ENCODE measurements around the gene GOLIM4.

GOLIM4 gene

DNA sequence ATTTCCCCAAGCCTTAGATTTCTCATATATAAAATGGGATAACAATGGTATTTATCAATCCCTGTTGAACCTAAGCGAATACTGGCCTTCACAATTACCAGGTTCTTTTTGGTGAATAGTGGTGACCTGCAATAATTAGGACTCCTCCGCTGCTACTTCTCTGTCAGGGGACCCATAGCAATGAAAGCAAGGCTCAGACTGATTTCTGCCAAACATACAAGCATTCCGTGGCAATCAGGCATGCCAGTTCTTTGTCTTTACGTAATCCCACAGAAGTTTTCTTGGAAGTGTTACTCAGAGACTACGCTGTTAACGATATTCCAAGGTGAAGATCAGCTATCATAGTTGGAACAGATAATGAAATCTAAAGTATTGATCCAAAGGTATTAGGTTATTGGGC is 105.7 kb downstream of the GOLIM4 start:
- DNase-seq: no peak

DNA sequence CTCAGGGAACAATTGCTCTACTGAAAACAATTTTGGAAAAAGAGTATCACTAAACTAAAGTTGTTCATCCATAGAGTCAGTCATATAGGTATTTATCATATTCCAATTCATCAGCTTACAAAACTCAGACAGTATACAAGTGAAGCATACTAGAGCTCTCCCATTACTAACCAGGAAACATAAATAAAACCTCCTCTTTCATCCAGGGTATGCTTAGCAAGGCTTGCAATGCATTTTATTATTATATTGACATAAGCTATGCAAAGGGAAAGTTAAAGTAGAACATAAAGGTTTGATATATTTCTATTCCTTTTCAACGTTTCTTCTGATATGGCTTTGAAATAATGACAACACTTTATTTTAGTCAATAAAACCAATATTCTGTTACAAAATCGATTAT is 106.7 kb downstream of the GOLIM4 start:
- DNase-seq: no peak

GRCh38 chr3:167983583-167983982 is 112.1 kb downstream of the GOLIM4 start:
- DNase-seq: no peak

DNA sequence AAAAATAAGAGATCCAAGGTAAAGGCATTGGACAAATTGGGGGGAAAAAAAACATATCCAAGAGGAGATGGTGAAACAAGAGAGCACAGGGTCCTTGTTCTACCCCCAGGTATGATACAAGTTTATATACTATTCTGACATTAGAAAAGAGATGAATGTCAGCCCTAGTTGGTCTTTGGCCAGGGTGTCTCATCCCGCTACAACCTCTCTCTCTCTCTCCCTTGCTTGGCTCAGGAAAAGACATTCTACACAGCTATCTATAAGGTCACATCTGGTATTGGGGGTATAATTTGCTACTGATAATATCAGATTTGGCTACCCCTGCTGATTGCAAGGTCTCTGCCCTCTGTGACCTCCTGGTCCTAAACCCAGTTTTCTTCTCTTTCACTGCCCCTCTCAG is 117.2 kb downstream of the GOLIM4 start:
- DNase-seq: no peak

DNA sequence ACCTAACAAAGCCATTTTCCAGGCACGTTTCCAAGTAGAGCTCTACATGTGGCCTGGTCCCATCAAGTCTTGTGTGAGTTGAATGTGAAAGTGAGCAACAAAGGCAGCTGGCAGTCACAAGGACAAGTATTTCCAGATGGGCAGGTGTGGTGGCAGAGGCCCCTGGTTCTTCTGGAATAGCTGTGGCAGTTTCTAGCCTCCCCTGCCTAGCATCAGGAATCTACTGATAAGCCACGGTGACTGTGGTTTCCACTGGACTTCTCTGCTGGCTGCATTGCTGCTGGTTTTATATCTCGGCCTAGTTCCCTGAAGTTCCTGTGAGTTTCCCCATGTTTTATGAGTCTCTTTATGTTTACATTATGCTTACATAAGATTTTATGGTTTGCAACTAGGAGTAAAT is 117.7 kb downstream of the GOLIM4 start:
- no peak for DNase-seq

DNA sequence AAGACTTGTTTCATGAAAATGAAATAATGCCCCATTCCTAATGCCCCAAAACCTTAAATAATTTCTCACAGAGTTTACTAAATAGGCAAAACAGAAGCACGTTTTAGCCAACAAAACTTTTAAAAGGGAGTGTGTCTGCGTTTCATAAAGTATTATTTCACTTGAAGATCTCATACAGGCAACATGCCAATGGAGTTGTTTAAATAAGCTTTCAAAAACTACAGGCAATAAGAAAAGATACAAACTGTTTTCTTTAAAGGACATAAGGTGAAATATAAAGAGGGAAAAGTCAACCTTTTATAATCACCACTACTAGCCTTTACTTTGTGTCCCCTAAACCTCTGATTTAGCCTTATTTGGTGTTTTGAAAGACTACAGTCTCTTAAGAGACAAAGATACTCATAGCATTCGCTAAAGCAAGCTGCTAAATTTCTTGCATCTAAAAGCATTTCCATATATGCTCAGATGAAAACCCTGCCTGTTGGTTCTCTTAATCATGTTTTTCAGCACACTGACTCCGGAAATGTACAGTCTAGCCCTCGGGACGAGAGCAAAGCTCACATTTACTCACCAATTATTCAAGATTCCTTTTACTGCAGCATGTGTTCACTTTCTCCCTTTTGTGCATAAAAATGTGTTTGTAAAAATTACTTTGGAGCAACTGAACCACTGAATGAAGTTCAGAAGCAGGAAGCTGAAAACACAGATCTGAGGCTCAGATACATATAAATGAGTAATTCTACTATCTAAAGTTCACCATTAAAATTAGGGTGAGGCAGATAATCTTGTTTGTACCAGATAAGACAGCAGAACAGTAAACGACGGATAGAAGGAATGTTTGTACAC is 119.0 kb downstream of the GOLIM4 start:
- no peak for DNase-seq

GRCh38 chr3:167973901-167974300 is 121.8 kb downstream of the GOLIM4 start:
- no peak for DNase-seq

GRCh38 chr3:167973046-167973445 is 122.7 kb downstream of the GOLIM4 start:
- DNase-seq: no peak

DNA sequence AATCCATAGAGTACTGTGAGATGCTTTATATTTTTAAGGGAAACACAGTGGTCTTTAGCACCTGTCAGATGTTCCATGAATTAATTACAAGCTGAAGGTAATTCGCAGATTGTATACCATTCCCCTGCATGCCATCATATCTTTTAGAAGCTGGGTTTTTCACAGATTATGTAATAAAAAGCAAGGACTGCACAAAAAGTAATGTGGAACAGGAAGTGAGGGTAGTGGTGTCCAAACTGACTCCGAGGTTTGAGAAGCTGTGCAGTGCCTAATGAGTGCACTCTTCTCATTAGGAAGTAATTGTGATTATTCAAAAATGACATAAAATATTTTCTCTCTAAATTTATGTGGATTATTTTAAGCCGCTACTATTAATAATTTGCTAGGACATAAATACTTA is 123.2 kb downstream of the GOLIM4 start:
- no peak for DNase-seq

- DNase-seq: no peak
Observed at GRCh38 chr3:167969548-167969947, 126.2 kb downstream of the GOLIM4 start.

DNA sequence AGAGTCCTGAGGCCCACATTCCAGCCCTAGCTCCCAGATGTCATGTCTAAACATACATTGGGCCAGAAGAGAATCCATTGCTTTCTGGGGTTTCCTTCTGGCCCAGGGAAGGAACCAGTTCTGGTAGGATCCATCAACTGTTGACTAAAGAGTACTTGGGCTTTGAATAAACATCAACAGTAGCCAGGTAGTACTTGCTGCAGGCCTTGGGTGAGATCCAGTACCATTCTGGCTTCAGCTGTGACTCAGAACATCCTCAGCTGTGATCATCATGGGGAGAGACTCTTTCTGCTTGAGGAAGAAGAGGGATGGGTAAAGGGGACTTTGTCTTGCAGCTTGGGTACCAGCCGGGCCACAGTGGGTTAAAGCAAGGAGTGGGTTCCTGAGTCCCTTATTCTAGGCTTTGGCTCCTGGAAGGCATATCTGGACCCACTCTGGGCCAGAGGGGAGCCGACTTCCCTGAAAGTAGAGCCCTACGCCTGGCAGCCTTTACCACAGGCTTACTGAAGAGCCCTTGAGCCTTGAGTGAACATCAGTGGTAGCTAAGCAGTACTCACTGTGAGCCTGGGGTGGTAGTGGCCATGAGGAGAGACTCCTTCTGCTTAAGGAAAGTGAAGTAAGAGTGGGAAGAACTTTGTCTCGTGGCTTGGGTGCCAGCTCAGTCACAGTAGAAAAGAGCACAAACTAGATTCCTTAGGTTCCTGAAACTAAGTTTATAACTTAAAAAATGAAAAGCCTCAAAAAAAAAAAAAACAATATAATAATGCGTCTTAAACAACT is 128.3 kb downstream of the GOLIM4 start:
- no peak for DNase-seq
